ACC112 (cell line): ENCODE results near the gene CIC.

ENCODE experiments used
- H2AFZ ChIP-seq: fragments of 200-600 bp; sonication (generic); one replicate; pipeline ENCODE4 v1.6.0; 2017; ENCODE audit warnings: antibody characterized with exemption, low read length; ENCODE audit not compliant: unreplicated experiment
- H3K27ac ChIP-seq: fragments of 200-600 bp; sonication (generic); 2 replicates; pipeline ENCODE4 v1.5.1; 2014; ENCODE audit warnings: low read depth, mild to moderate bottlenecking, antibody characterized with exemption, low read length, moderate library complexity
- H3K27me3 ChIP-seq: fragments of 200-600 bp; sonication (generic); 2 replicates; pipeline ENCODE4 v1.6.1; 2014; ENCODE audit warnings: mild to moderate bottlenecking, antibody characterized with exemption, low read length, moderate library complexity, mixed read lengths; ENCODE audit not compliant: insufficient read depth
- H3K36me3 ChIP-seq: fragments of 200-600 bp; sonication (generic); 2 replicates; pipeline ENCODE4 v1.6.1; 2016; ENCODE audit warnings: mild to moderate bottlenecking, antibody characterized with exemption, low read length, moderate library complexity, mixed read lengths; ENCODE audit not compliant: insufficient read depth
- H3K4me1 ChIP-seq: fragments of 200-600 bp; sonication (generic); one replicate; pipeline ENCODE4 v1.6.1; 2016; ENCODE audit warnings: low read length, mixed read lengths; ENCODE audit not compliant: insufficient read depth, unreplicated experiment, control insufficient read depth
- H3K4me3 ChIP-seq: fragments of 200-600 bp; sonication (generic); 2 replicates; pipeline ENCODE4 v1.5.1; 2014; ENCODE audit warnings: mild to moderate bottlenecking, low read depth, low read length
- H3K79me2 ChIP-seq: fragments of 200-600 bp; sonication (generic); one replicate; pipeline ENCODE4 v1.6.0; 2016; ENCODE audit warnings: low read length; ENCODE audit not compliant: control insufficient read depth, unreplicated experiment, insufficient read depth

The CIC gene

DNA sequence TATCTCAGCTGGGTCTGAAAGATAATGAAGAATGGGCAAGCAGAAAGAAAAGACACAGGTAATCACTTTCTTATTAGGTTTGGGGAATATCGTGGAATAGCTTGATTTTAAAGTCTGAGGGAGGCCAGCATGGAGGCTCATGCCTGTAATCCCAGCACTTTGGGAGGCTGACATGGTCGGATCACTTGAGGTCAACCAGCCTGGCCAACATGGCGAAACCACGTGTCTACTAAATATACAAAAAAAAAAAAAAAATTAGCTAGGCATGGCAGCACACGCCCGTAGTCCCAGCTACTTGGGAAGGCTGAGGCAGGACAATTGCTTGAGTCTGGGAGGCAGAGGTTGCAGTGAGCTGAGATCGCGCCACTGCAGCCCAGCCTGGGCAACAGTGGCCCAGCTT, 34.8 kb downstream of the CIC start:
- Histone ChIP-seq H2AFZ (no peak overlapping the region), H3K27me3 (no peaks in the 10 kb centered on the region)

DNA sequence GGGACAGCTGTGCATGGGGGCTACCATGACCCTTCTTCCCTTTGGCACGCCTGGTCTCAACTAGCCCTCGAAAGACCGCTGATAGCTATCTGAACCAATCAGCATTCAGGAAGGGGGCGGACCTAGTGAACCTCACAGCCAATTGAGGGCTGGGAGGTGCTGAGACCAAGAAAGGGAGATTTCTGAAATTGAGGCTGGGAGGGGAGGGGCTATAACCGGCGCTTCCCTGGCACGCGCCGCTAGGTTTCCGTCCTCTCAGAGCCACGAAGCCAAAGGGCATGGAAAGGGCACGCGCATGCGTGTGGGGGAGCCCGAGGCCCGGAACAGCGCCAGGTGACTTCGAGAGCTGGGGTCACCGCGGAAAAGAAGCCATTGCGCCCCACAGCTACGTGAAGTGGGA, 37.6 kb downstream of the CIC start:
- Histone ChIP-seq H3K79me2 (no peaks in the 10 kb centered on the region), H3K27ac (no peak overlapping the region), H3K27me3 (no peaks in the 10 kb centered on the region), H2AFZ (no peak overlapping the region), H3K36me3 (no peaks in the 10 kb centered on the region), H3K4me3 (no peak overlapping the region), H3K4me1 (peaks cover 7% of the 10 kb centered on the region)

More for the DNA sequence above, 34.8 kb downstream of the CIC start:
- H3K79me2 ChIP-seq: no peaks in the 10 kb centered on the region
- no peak overlapping the region for H3K4me3 ChIP-seq
- H3K27ac ChIP-seq: no peak overlapping the region
- peaks cover 7% of the 10 kb centered on the region for H3K4me1 ChIP-seq
- no peaks in the 10 kb centered on the region for H3K36me3 ChIP-seq

DNA sequence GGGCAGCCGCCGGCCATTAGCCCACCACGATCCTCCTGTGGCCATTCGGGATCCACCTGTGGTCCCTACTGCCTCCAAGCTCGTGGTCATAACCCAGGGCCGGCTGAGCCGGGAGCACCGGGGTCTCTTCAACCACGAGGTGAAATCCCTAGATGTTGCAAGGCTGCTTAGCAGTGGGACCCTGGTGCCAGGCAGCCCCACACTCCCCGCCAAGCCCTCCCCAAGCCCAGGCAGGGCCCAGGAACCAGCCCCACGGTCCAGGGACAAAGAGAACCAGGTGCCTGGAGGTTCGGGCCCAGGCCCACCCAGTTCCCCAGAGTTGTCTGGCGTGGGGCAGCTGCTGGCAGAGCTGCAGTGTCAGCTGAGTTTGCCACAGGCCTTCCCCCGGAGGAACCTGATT, 40.6 kb downstream of the CIC start:
- H3K27ac ChIP-seq: no peak overlapping the region
- H3K4me1 ChIP-seq: no peaks in the 10 kb centered on the region
- no peak overlapping the region for H3K4me3 ChIP-seq
- H2AFZ ChIP-seq: no peak overlapping the region
- H3K36me3 ChIP-seq: no peaks in the 10 kb centered on the region
- peaks cover 19% of the 10 kb centered on the region for H3K27me3 ChIP-seq
- H3K79me2 ChIP-seq: no peaks in the 10 kb centered on the region

DNA sequence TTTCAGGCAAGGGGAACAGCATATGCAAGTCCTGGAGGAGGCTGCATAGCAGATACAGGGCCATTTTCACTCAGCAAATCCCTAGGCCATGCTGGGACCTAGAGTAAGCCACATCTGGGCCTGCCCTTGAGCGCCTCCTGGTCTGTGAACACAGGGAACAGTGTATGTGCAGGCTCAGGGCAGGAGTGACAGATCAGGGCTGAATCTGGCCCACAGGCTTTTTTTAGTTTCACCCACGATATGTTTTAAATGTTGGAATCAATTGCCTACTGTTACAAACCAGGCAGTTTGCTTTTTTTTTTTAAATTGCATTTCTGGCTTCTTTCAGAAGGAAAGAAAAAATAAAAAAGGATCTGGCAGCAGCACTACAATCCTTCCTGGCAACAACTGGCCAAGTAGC, 42.6 kb downstream of the CIC start:
- Histone ChIP-seq H3K27ac (no peak overlapping the region), H3K79me2 (no peaks in the 10 kb centered on the region), H3K4me1 (no peaks in the 10 kb centered on the region), H3K27me3 (peaks cover 22% of the 10 kb centered on the region), H2AFZ (no peak overlapping the region), H3K4me3 (no peak overlapping the region), H3K36me3 (no peaks in the 10 kb centered on the region)

DNA sequence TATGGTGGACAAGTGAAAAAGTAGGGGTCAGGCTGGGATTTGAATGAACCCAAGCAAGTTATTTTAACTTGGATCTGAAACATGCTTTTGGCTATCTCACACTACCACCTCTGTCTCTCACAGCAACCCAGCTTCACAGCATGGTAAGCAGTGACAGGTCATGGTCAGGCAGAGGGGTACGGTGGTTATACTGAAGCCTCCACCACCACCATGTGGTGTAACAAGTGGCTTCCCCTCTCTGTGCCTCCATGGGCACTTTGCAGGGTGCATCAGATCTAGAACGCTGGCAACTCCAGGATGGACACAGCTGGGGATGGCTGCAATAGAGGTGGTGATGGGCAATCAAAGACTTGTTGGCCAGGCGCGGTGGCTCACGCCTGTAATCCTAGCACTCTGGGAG, 43.3 kb downstream of the CIC start:
- H3K36me3 ChIP-seq: no peaks in the 10 kb centered on the region
- H3K4me3 ChIP-seq: no peak overlapping the region
- H3K27ac ChIP-seq: no peak overlapping the region
- peaks cover 4% of the 10 kb centered on the region for H3K4me1 ChIP-seq
- H3K79me2 ChIP-seq: no peaks in the 10 kb centered on the region
- no peak overlapping the region for H2AFZ ChIP-seq
- H3K27me3 ChIP-seq: peaks cover 22% of the 10 kb centered on the region

DNA sequence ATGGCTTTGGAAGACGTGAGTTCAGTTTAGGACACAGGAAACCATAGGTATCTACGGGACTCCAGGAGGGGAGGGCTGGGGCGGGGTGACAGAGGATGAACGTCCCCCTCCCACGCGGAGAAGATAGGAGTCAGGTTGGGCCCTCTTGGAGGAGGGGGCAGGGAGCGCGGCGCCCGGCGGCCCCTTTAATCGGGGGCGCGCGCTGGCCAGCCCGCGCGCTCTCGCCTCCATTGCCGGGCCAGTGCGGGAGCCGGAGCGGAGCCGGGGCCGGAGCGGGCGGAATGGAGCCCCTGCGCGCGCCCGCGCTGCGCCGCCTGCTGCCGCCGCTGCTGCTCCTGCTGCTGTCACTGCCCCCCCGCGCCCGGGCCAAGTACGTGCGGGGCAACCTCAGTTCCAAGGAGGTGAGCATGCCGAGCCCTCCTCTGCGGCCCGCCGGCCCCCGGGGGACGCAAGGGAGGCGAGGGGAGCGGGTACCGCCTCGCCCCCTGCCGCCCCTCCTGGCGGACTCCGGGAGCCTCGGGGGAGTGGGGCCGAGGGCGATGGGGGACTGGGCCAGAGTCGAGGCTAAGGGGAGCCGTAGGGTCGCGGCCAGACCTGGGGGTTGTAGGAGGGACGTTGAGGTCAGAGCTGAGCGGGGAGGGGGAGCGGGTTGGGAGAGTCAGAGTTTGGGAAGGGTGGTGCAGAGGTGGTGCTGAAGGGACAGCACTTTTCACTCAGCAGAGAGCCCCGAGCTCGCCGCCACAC, 44.2 kb downstream of the CIC start, which contains the start of gene TMEM145:
TMEM145 (plus strand) TSS at position 214 of the 744 bp plus-strand sequence; CDS start at position 282, 68 bp downstream.
- Histone ChIP-seq H3K4me3 (peak within 1 kb of the TSS; percentile 71), H3K27ac (no peak within 1 kb of the TSS), H2AFZ (no peak within 1 kb of the TSS), H3K27me3 (peaks cover 22% of the 10 kb centered on the region), H3K4me1 (peaks cover 4% of the 10 kb centered on the region), H3K79me2 (no peaks in the 10 kb centered on the region), H3K36me3 (no peaks in the 10 kb centered on the region)

DNA sequence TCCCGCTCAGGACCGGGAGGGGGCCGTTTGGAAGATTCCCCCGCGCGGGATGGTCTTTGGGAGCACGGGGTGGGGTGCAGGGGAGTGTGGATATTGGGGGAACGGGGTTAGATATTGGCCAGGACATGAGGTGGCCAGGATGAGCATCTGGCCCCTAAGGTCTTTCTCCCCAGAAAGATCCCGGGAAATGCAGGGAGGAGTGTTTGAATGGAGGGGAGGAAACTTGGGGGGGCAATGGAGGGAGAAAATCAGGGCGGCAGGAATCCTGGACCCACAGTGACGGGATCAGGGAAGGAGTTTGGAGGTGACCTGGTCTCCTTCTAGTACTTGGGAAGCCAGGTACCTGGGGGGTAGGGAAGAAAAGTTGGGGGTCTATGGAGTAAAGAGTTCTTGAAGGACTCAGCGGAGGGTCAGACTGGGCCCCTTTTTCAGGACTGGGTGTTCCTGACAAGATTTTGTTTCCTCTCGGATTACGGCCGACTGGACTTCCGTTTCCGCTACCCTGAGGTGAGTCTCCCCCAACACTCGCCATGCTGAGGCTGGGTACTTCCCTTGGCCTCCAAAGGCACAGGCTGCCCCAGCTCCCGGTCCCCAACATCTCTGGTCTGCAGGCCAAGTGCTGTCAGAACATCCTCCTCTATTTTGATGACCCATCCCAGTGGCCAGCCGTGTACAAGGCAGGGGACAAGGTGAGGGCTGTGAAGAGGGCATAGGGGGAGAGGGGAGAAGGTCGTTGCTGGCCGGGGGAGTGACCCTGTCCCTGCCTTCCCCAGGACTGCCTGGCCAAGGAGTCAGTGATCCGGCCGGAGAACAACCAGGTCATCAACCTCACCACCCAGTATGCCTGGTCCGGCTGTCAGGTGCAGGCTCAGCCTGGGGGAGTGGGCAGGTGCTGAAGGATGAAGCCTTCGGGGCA, 45.0 kb downstream of the CIC start:
- peaks cover 22% of the 10 kb centered on the region for H3K27me3 ChIP-seq
- H3K79me2 ChIP-seq: no peaks in the 10 kb centered on the region
- no peaks in the 10 kb centered on the region for H3K36me3 ChIP-seq
- H3K4me3 ChIP-seq: no peak overlapping the region
- no peak overlapping the region for H3K27ac ChIP-seq
- H2AFZ ChIP-seq: no peak overlapping the region
- H3K4me1 ChIP-seq: peaks cover 4% of the 10 kb centered on the region

DNA sequence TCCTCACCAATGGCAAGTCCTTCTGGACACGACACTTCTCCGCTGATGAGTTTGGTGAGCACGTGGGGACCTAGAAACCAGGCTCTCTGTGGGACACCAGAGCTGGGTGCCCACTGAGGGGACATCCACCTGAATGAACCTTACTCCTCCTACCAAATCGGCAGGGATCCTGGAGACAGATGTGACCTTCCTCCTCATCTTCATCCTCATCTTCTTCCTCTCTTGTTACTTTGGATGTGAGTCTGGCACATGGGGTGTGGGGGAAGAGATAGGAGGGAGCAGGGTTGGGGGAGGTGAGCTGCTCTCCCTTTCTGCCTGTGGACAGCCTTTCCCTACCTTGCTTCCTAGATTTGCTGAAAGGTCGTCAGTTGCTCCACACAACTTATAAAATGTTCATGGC, 46.0 kb downstream of the CIC start:
- no peak overlapping the region for H2AFZ ChIP-seq
- peaks cover 4% of the 10 kb centered on the region for H3K4me1 ChIP-seq
- H3K36me3 ChIP-seq: no peaks in the 10 kb centered on the region
- H3K79me2 ChIP-seq: no peaks in the 10 kb centered on the region
- no peak overlapping the region for H3K4me3 ChIP-seq
- peaks cover 22% of the 10 kb centered on the region for H3K27me3 ChIP-seq
- H3K27ac ChIP-seq: no peak overlapping the region

DNA sequence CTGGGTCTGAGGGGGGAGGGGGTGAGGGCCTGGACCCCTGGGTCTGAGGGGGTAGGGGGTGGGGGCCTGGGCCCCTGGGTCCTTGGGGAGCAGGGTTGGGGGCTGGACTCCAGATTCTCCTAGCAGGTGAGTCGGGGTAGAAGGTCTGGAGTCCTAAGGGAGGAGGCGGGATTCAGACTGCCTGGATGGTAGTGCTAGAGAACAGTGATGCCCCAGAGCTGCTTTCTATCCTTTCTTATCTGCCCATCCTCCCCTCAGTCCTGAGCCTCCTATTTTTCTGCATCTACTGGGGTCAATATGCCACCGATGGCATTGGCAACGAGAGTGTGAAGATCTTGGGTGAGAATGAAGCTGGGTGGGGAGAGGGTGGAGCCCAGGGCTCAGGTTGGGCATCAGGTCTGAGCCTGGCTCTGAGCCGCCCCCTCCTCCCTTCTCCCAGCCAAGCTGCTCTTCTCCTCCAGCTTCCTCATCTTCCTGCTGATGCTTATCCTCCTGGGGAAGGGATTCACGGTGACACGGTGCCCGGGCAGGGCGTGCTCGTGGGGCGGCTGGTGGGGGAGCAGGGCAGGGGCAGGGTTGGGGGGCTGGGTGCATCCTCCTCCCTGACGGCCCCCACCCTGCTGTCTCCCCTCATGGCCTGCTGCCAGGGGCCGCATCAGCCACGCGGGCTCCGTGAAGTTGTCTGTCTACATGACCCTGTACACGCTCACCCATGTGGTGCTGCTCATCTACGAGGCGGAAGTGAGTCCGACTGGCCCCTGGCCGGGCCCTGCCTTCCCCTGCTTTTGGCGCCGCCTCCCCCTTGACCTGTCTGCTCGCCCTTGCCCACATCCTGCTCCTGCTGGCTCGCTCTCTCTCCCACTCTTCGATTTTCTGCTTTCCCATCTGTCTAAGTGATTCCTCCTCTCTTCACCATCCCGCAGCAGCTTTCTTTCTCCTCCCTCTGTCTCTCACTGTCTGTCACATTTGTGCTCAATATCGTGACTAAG, 47.5 kb downstream of the CIC start:
- peaks cover 4% of the 10 kb centered on the region for H3K4me1 ChIP-seq
- no peak overlapping the region for H2AFZ ChIP-seq
- no peaks in the 10 kb centered on the region for H3K79me2 ChIP-seq
- no peak overlapping the region for H3K4me3 ChIP-seq
- H3K27me3 ChIP-seq: peaks cover 22% of the 10 kb centered on the region
- no peaks in the 10 kb centered on the region for H3K36me3 ChIP-seq
- no peak overlapping the region for H3K27ac ChIP-seq

DNA sequence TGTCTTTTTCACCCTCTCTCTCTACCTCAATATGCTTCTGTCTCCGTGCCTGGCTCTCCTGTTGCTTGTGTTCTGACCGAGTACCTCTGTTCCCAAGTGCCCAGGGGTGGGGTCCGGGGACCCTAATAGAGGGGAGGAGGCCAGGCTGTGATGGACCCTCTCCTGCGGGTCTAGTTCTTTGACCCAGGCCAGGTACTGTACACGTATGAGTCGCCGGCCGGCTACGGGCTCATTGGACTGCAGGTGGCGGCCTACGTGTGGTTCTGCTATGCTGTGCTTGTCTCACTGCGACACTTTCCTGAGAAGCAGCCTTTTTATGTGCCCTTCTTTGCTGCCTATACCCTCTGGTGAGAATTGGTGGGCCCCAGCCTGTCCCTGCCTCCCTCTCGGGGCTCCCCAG, 48.5 kb downstream of the CIC start:
- no peak overlapping the region for H3K27ac ChIP-seq
- H3K27me3 ChIP-seq: peaks cover 17% of the 10 kb centered on the region
- peaks cover 4% of the 10 kb centered on the region for H3K4me1 ChIP-seq
- H2AFZ ChIP-seq: no peak overlapping the region
- no peaks in the 10 kb centered on the region for H3K36me3 ChIP-seq
- H3K79me2 ChIP-seq: no peaks in the 10 kb centered on the region
- no peak overlapping the region for H3K4me3 ChIP-seq
